HTR-8/SVneo (cell line): ENCODE measurements around the gene BNIP2.
A peak's percentile ranks its signal among the peaks of the same experiment; 100 is the strongest.
"Not testable (repeated sequence)": the region's sequence is repeated elsewhere in the genome, so short reads cannot be mapped to it uniquely, and the experiment has no call there.

Source experiments
- DNase-seq: peaks from one replicate; pipeline ENCODE4 v3.0.0; 2011; ENCODE audit warnings: low spot score, mixed read lengths; ENCODE audit not compliant: insufficient read length
- FAIRE-seq: peaks from 2 replicates; lab custom pipeline; 2011; peaks lifted over from hg19 to GRCh38; lab: Jason Lieb, UNC

BNIP2 gene

GRCh38 chr15:59689626-59690236 is 611 bp upstream of the BNIP2 start:
- FAIRE-seq (no peak), DNase-seq (no peak)

GRCh38 chr15:59688423-59688781 is 718 bp downstream of the BNIP2 start:
- DNase-seq (peak; percentile 12), FAIRE-seq (no peak)

GRCh38 chr15:59687836-59688235 is 1.3 kb downstream of the BNIP2 start:
- DNase-seq (no peak), FAIRE-seq (no peak)

GRCh38 chr15:59686389-59686788 is 2.7 kb downstream of the BNIP2 start:
- FAIRE-seq (no peak), DNase-seq (no peak)

- no peak for DNase-seq
- no peak for FAIRE-seq
Observed at GRCh38 chr15:59685737-59686297, 3.3 kb downstream of the BNIP2 start.

GRCh38 chr15:59680870-59681269 is 8.2 kb downstream of the BNIP2 start:
- DNase-seq (no peak), FAIRE-seq (no peak)

GRCh38 chr15:59680346-59680745 is 8.8 kb downstream of the BNIP2 start:
- FAIRE-seq (no peak), DNase-seq (no peak)

- DNase-seq: no peak
- FAIRE-seq: no peak
Observed at GRCh38 chr15:59678620-59679019, 10.5 kb downstream of the BNIP2 start.

- DNase-seq (no peak), FAIRE-seq (no peak)
Observed at GRCh38 chr15:59678172-59678571, 10.9 kb downstream of the BNIP2 start.

GRCh38 chr15:59676565-59676964 is 12.6 kb downstream of the BNIP2 start:
- peak; percentile 94 for FAIRE-seq

GRCh38 chr15:59674361-59674877 is 14.7 kb downstream of the BNIP2 start:
- no peak for DNase-seq
- no peak for FAIRE-seq

More at GRCh38 chr15:59676565-59676964, 12.6 kb downstream of the BNIP2 start:
- DNase-seq: no peak

GRCh38 chr15:59668556-59668955 is 20.6 kb downstream of the BNIP2 start:
- FAIRE-seq: no peak
- no peak for DNase-seq

- no peak for DNase-seq
- no peak for FAIRE-seq
Observed at GRCh38 chr15:59662260-59662659, 26.9 kb downstream of the BNIP2 start.

- no peak for FAIRE-seq
- DNase-seq: no peak
Observed at GRCh38 chr15:59659366-59659765, 29.8 kb downstream of the BNIP2 start.

GRCh38 chr15:59657635-59658125 is 31.4 kb downstream of the BNIP2 start:
- no peak for FAIRE-seq
- DNase-seq: no peak

- FAIRE-seq (peak; percentile 31), DNase-seq (peak; percentile 88)
Observed at GRCh38 chr15:59656897-59657634, 32.1 kb downstream of the BNIP2 start, which contains the start of gene GTF2A2. TSS of gene GTF2A2 (minus strand) at chr15:59657515. CDS start at chr15:59652277, 5,238 bp downstream.

- DNase-seq: no peak
- FAIRE-seq: no peak
Observed at GRCh38 chr15:59654046-59654445, 35.1 kb downstream of the BNIP2 start.

GRCh38 chr15:59649603-59650002 is 39.5 kb downstream of the BNIP2 start:
- no peak for FAIRE-seq
- DNase-seq: no peak

GRCh38 chr15:59647085-59647484 is 42.0 kb downstream of the BNIP2 start:
- FAIRE-seq: no peak
- DNase-seq: no peak

GRCh38 chr15:59646277-59646676 is 42.8 kb downstream of the BNIP2 start:
- no peak for DNase-seq
- FAIRE-seq: no peak

- FAIRE-seq, DNase-seq: not testable (repeated sequence)
Observed at GRCh38 chr15:59645812-59646211, 43.3 kb downstream of the BNIP2 start.
